Common myeloid progenitor, CD34-positive (primary cell): Measurements from ENCODE around the gene PIEZO1.

ENCODE experiments used
- CTCF ChIA-PET: fragments of 350-600 bp; sonication (Branson Sonifier 250); formaldehyde crosslinking; loops from one replicate; lab custom pipeline; 2021; ENCODE audit warnings: antibody characterized with exemption; lab: Charles Lee
- POLR2A ChIA-PET: fragments of 350-600 bp; sonication (Branson Sonifier 250); formaldehyde crosslinking; loops from one replicate; lab custom pipeline; 2021; ENCODE audit warnings: antibody characterized with exemption; lab: Charles Lee
- DNase-seq, 3 donors: peaks; one replicate each; pipeline versions ENCODE4 v3.0.0 to v3.0.0-alpha.2; 2013
- H3K27ac ChIP-seq, 2 experiments: 1 replicate in 1 of 2; 2 replicates in 1 of 2; pipeline ENCODE4 v1.7.0; 2013; ENCODE audit warnings: inconsistent platforms in 2 of 2, low read length in 2 of 2, mild to moderate bottlenecking in 2 of 2, low read depth in 1 of 2, moderate library complexity in 1 of 2; ENCODE audit not compliant: severe bottlenecking in 2 of 2, insufficient read depth in 1 of 2, poor library complexity in 1 of 2
- H3K27me3 ChIP-seq, 5 experiments: replicated peaks in 2 of 5; 1 replicate in 3 of 5; 2 replicates in 2 of 5; pipeline versions ENCODE4 v1.6.1 to v1.7.0; 2013; ENCODE audit warnings: low read length in 4 of 5, mild to moderate bottlenecking in 2 of 5, moderate library complexity in 2 of 5, inconsistent platforms in 1 of 5; ENCODE audit not compliant: insufficient read depth in 5 of 5, control insufficient read depth in 4 of 5
- H3K36me3 ChIP-seq, 4 experiments: 1 replicate in 2 of 4; 2 replicates in 2 of 4; pipeline versions ENCODE4 v1.6.1 to v1.7.0; 2013; ENCODE audit warnings: low read length in 3 of 4, control low read depth in 1 of 4, mild to moderate bottlenecking in 1 of 4; ENCODE audit not compliant: control insufficient read depth in 4 of 4, insufficient read depth in 4 of 4
- H3K4me1 ChIP-seq, 4 experiments: 1 replicate in 3 of 4; 2 replicates in 1 of 4; pipeline versions ENCODE4 v1.6.1 to v1.7.1; 2013; ENCODE audit warnings: low read length in 3 of 4, mild to moderate bottlenecking in 3 of 4, control low read depth in 1 of 4, inconsistent platforms in 1 of 4, moderate library complexity in 1 of 4; ENCODE audit not compliant: control insufficient read depth in 4 of 4, insufficient read depth in 4 of 4; ENCODE audit errors: control extremely low read depth in 1 of 4
- H3K4me3 ChIP-seq, 7 experiments: 1 replicate in 4 of 7; 2 replicates in 3 of 7; pipeline versions ENCODE4 v1.5.1 to v1.7.0; 2013; ENCODE audit warnings: mild to moderate bottlenecking in 7 of 7, low read length in 6 of 7, moderate library complexity in 6 of 7, inconsistent platforms in 2 of 7, low read depth in 2 of 7, control low read depth in 1 of 7; ENCODE audit not compliant: insufficient read depth in 4 of 7, control insufficient read depth in 1 of 7; ENCODE audit errors: extremely low read depth in 1 of 7
- H3K9me3 ChIP-seq, 5 experiments: 1 replicate in 4 of 5; 2 replicates in 1 of 5; pipeline versions ENCODE4 v1.6.1 to v1.7.1; 2013; ENCODE audit warnings: low read length in 4 of 5, mild to moderate bottlenecking in 2 of 5, inconsistent platforms in 1 of 5, low read depth in 1 of 5, moderate library complexity in 1 of 5; ENCODE audit not compliant: control insufficient read depth in 4 of 5, insufficient read depth in 2 of 5; ENCODE audit errors: control extremely low read depth in 1 of 5
- WGBS: methylation state at CpG from one replicate; pipeline ENCODE4 v1.1.5; 2013; ENCODE audit not compliant: insufficient coverage; 5-methylcytosine and 5-hydroxymethylcytosine counted together

Gene PIEZO1

GRCh38 chr16:88742896-88743605, 42.0 kb downstream of the PIEZO1 start:
- Histone ChIP-seq H3K9me3 (no peaks in the 10 kb centered on the region), H3K4me3 (no peak overlapping the region), H3K27ac (no peak overlapping the region), H3K36me3 (peaks cover 6 to 68% (median 35%) of the 10 kb centered on the region in 4 experiments), H3K27me3 (no peaks in the 10 kb centered on the region), H3K4me1 (peaks cover 0 to 31% (median 26%) of the 10 kb centered on the region in 4 experiments)
- WGBS: 83% methylated on average over 18 of the region's 19 CpGs
- ChIA-PET POLR2A (no interaction called here), CTCF (interaction anchor here (0.9 to 8.9 kb wide), 18 partner anchors 9 to 474 kb away, joined by 3 to 81 read pairs (median 4); partner anchors contain the start of genes PIEZO1 and ZNF778)
- DNase-seq: no peak

DNA sequence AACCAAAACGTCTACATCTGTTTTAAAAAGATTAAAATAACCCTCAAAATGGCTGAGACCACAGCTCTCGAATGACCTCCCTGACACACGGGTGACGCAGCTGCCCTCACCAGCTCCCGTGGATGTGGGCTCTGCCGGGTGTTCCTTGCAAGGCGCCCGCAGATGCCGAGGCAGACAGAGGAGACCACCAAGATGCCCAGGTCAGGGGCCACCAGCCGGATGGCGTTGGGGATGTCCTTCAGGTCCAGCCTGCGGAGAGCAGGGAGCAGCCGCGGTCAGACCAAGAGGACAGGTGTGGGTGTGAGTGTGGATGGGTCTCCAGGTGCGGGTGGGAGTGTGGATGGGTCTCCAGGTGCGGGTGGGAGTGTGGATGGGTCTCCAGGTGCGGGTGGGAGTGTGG, 43.7 kb downstream of the PIEZO1 start:
- no peaks in the 10 kb centered on the region for H3K27me3 ChIP-seq
- 95% methylated on average over 14 of the region's 17 CpGs for WGBS
- no peak overlapping the region for H3K27ac ChIP-seq
- no peak for DNase-seq
- no peaks in the 10 kb centered on the region for H3K9me3 ChIP-seq
- POLR2A ChIA-PET: no interaction called here
- H3K4me1 ChIP-seq: peaks cover 0 to 28% (median 27%) of the 10 kb centered on the region in 4 experiments
- no peak overlapping the region for H3K4me3 ChIP-seq
- CTCF ChIA-PET: interaction anchor here (0.7 to 1.8 kb wide), 3 partner anchors 13 to 42 kb away, joined by 3 to 5 read pairs (median 3); no protein-coding TSS in a partner anchor
- H3K36me3 ChIP-seq: peaks cover 6 to 75% (median 43%) of the 10 kb centered on the region in 4 experiments

DNA sequence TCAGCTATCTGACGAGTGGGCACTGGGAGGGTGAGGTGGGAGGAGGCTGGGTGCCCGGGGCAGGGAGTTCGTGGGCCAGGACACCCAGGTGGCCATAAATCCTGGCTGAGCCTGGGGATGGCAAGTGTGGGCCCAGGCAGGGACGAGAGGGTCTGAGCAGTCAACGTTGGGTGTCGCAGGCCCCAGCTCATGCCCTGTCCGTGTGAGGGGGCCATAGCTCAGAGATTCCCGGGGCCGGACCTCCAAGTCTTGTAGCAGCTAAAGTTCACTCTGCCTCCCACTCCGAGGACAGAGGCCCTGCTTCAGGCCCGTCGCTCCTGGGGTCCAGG, 44.3 kb downstream of the PIEZO1 start:
- DNase-seq: no peak
- ChIA-PET CTCF (interaction anchor here (0.7 to 1.8 kb wide), 3 partner anchors 13 to 42 kb away, joined by 3 to 5 read pairs (median 3); no protein-coding TSS in a partner anchor), POLR2A (no interaction called here)
- H3K27ac ChIP-seq: no peak overlapping the region
- H3K36me3 ChIP-seq: peaks cover 10 to 80% (median 48%) of the 10 kb centered on the region in 4 experiments
- no peak overlapping the region for H3K4me3 ChIP-seq
- 96% methylated on average over 12 of the region's 12 CpGs for WGBS
- peaks cover 0 to 21% (median 21%) of the 10 kb centered on the region in 4 experiments for H3K4me1 ChIP-seq
- no peaks in the 10 kb centered on the region for H3K27me3 ChIP-seq
- no peaks in the 10 kb centered on the region for H3K9me3 ChIP-seq

DNA sequence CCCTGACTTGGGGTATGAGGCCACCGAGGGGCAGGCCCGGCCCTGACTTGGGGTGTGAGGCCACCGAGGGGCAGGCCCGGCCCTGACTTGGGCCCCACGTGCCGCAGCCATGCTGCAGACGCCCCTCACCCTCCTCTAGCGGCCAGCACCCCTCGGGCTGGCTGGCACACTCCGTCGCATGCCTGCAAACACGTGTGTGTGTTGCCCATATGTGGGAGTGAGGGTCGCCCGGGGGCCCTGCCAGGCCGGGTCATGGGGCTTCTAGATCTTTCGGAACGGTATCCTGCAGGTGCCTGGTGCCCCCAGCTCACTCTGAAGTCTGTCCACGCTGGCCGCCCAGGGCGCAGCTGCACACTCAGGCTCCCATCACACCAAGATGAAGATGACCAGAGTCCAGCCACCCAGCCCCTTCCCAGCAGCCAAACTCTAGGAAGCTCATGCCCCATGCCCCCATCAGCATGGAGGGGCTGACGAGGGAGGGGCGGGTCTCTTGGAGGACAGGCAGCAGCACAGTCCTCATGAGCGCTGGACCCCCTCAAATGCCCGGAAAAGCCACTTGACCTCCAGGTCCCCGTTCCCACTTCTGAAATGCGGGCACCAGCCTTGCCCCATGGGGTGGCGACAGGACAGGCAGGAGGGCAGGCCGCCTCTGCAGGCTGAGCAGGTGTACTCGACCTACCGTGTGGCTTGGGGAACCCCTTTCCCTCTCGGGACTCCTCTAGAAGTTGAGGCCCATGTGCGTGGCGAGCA, 44.9 kb downstream of the PIEZO1 start:
- no peak for DNase-seq
- WGBS: 96% methylated on average over 32 of the region's 33 CpGs
- H3K27me3 ChIP-seq: no peaks in the 10 kb centered on the region
- H3K4me3 ChIP-seq: no peak overlapping the region
- no peaks in the 10 kb centered on the region for H3K9me3 ChIP-seq
- H3K36me3 ChIP-seq: peaks cover 11 to 84% (median 52%) of the 10 kb centered on the region in 4 experiments
- no peak overlapping the region for H3K27ac ChIP-seq
- H3K4me1 ChIP-seq: peaks cover 0 to 18% (median 17%) of the 10 kb centered on the region in 4 experiments
- ChIA-PET CTCF (interaction anchor here (0.7 to 1.8 kb wide), 3 partner anchors 17 to 43 kb away, joined by 3 to 5 read pairs (median 3); no protein-coding TSS in a partner anchor), POLR2A (no interaction called here)

GRCh38 chr16:88739139-88739976, 45.7 kb downstream of the PIEZO1 start:
- CTCF ChIA-PET: interaction anchor here (0.7 to 1.8 kb wide), 3 partner anchors 16 to 44 kb away, joined by 3 read pairs; no protein-coding TSS in a partner anchor
- Histone ChIP-seq H3K36me3 (peaks cover 11 to 90% (median 58%) of the 10 kb centered on the region in 4 experiments), H3K9me3 (no peaks in the 10 kb centered on the region), H3K27me3 (no peaks in the 10 kb centered on the region), H3K4me1 (peaks cover 0 to 11% (median 10%) of the 10 kb centered on the region in 4 experiments), H3K27ac (no peak overlapping the region), H3K4me3 (no peak overlapping the region)
- POLR2A ChIA-PET: no interaction called here
- WGBS: 92% methylated on average over 20 of the region's 22 CpGs
- DNase-seq: no peak

DNA sequence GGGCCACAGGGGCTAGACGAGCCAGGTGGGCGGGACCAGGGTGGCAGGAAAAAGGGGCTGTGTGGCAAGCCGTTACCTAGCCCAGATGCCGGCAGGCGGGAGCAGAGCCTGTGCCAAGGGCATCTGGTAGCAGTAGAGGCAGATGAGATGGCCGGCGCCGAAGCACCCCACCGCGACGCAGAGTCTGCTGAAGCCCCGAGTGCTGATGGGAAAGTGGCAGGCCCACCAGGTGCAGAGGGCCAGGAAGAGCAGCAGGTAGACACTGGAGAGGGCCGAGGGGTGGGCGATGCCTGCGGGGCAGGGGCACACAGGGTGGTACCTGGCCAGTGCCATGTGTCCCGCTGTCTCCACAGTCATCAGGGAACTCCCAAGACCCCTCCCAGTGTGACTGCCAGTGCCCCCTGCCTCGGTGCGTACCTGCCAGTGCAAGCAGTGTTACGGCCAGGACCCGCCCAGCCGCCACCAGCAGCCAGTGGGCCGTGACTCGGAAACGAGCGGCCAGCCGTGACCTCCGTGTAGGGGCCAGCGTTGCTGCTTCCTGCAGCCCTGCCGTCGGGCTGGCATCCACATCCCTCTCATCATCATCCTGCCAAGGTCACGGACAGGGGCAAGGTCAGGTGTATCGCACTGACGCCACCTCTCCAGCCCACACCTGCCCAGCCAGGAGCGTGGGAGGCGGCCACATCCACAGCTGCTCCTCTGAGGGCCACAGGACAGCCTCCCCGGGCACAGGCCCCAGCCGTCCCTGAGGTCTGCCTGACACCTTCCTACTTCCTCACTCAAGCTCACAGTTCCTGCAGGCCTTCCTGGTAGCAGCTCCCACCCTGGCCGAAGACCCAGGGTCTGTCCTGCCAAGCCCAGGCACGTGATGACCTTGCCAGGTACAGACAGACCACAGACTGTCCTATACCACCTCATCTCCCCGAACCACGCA, 46.6 kb downstream of the PIEZO1 start:
- no peaks in the 10 kb centered on the region for H3K27me3 ChIP-seq
- no peak overlapping the region for H3K27ac ChIP-seq
- H3K4me1 ChIP-seq: peaks cover 0 to 4% (median 3%) of the 10 kb centered on the region in 4 experiments
- 91% methylated on average over 38 of the region's 41 CpGs for WGBS
- no peak overlapping the region for H3K4me3 ChIP-seq
- POLR2A ChIA-PET: interaction anchor here (0.6 to 1.8 kb wide), 2 partner anchors 43 to 56 kb away, joined by 3 to 4 read pairs; no protein-coding TSS in a partner anchor
- no peak for DNase-seq
- H3K9me3 ChIP-seq: no peaks in the 10 kb centered on the region
- H3K36me3 ChIP-seq: peaks cover 11 to 96% (median 67%) of the 10 kb centered on the region in 4 experiments
- CTCF ChIA-PET: interaction anchor here (0.8 to 5.1 kb wide), 13 partner anchors 8 to 479 kb away, joined by 3 to 43 read pairs (median 4); partner anchors contain the start of gene ZNF778
